A549 treated with AZD9567 at 1 μM for 4 hours (cell line): Measurements from ENCODE around the gene DCK. TPM values are rescaled to one million over a fixed set of nuclear protein-coding genes. Genes with fewer than 3 reads are reported as not detected.

Experiments
- total RNA-seq: library from RNA; stranded (reverse); fragments of 200-300 nt; extraction: Qiagen RNA extraction; gene quantifications from 5 replicates; pipeline ENCODE4 v1.2.3, GENCODE V29; 2022; ENCODE audit not compliant: insufficient read depth

Gene DCK
- 14.4 to 19.9 TPM (median 18.9 TPM) in 5 replicates for total RNA-seq

GRCh38 chr4:70993181-70994068 lies at the start of gene DCK:
Gene DCK (plus strand): TSS chr4:70993649. CDS start chr4:70993836, 187 bp downstream.

Other genes starting within 250 kb of the DCK start
- gene GRSF1, start 153.8 kb upstream of the DCK start, total RNA-seq, result 78.0 to 93.1 TPM (median 78.4 TPM) in 5 replicates
- 4.4 to 7.2 TPM (median 6.7 TPM) in 5 replicates for gene MOB1B, start 91.3 kb upstream of the DCK start, total RNA-seq